Ishikawa (cell line): ENCODE data around the gene CTSZ.

Source experiments
- CEBPB ChIP-seq: IDR thresholded peaks from 2 replicates; pipeline ENCODE4 v1.6.1; 2012
- CREB1 ChIP-seq: IDR thresholded peaks from 2 replicates; pipeline ENCODE4 v1.6.1; 2012; ENCODE audit warnings: low read depth
- EGR1 ChIP-seq: IDR thresholded peaks from 2 replicates; pipeline ENCODE4 v1.6.1; 2012
- EP300 ChIP-seq: IDR thresholded peaks from 2 replicates; pipeline ENCODE4 v1.6.1; 2012; ENCODE audit warnings: borderline replicate concordance
- FOXM1 ChIP-seq: IDR thresholded peaks from 2 replicates; pipeline ENCODE4 v1.6.1; 2012; ENCODE audit warnings: low read depth, borderline replicate concordance
- NFIC ChIP-seq: IDR thresholded peaks from 2 replicates; pipeline ENCODE4 v1.6.1; 2012
- RAD21 ChIP-seq: IDR thresholded peaks from 2 replicates; pipeline ENCODE4 v1.6.1; 2012; ENCODE audit warnings: low read depth
- TAF1 ChIP-seq: IDR thresholded peaks from 2 replicates; pipeline ENCODE4 v1.6.1; 2012; ENCODE audit warnings: low read depth, mild to moderate bottlenecking
- TCF12 ChIP-seq: IDR thresholded peaks from 2 replicates; pipeline ENCODE4 v1.6.1; 2012; ENCODE audit warnings: low read depth
- TEAD4 ChIP-seq: IDR thresholded peaks from 2 replicates; pipeline ENCODE4 v1.6.1; 2012
- YY1 ChIP-seq: IDR thresholded peaks from 2 replicates; pipeline ENCODE4 v1.6.1; 2012; ENCODE audit warnings: low read depth
- ZBTB7A ChIP-seq: IDR thresholded peaks from 2 replicates; pipeline ENCODE4 v1.6.1; 2012; ENCODE audit warnings: low read depth
- TF ChIP-seq, protein P1 (sequence below): IDR thresholded peaks from 2 replicates; pipeline ENCODE4 v1.6.1; 2012
- TF ChIP-seq, protein P2 (sequence below): IDR thresholded peaks from 2 replicates; pipeline ENCODE4 v1.6.1; 2012; ENCODE audit warnings: low read depth, mild to moderate bottlenecking
- TF ChIP-seq, protein P3 (sequence below): IDR thresholded peaks from 2 replicates; pipeline ENCODE4 v1.6.1; 2012

CTSZ gene

DNA sequence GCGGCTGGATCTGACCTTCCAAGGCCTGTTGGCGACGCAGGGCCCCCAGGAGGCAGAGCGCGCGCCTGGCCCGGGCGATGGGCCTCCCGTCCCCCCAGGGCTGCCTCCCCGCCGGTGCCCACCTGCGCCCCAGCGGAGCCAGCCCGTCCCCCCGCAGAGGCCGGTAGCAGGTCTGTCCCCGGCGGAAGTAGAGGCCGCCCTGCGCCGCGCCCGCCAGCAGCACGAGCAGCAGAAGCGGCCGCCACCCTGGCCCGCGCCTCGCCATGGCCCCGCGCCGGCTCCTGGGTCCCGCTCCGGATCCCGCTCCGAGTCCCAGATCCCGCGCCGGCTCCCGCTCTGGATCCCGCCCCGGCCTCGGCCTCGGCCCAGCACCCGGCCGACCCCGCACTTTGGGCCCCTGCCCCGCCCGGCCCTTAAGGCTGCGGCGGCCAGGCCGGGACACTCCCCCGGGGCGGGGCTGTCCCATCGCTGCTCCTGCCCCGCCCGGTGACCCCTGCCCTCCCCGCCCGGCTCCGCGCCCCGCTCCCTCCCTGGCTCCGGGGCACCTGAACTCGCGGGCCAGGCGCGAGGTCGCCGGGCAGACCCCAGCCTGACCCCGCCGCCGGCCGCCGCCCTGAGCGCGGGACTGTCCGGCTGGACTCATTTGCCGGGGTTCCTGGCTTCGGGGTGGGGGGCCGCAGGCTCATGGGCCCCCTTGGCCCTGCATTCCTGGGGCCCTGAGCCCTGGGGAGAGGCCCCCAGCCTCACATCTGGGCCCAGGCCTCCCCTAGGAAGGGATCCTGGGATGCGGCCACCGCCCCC, at the start of gene CTSZ:
CTSZ (minus strand) TSS at position 391 of the 801 bp plus-strand sequence; CDS start at position 265, 126 bp downstream.
- TF ChIP-seq ZBTB7A, result peak; percentile 22; the same call in 1 of the 2 replicates
- TF ChIP-seq, protein P1, sequence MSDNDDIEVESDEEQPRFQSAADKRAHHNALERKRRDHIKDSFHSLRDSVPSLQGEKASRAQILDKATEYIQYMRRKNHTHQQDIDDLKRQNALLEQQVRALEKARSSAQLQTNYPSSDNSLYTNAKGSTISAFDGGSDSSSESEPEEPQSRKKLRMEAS, result peak; percentile 48; the same call in 1 of the 2 replicates
- TF ChIP-seq CEBPB, result no peak

DNA sequence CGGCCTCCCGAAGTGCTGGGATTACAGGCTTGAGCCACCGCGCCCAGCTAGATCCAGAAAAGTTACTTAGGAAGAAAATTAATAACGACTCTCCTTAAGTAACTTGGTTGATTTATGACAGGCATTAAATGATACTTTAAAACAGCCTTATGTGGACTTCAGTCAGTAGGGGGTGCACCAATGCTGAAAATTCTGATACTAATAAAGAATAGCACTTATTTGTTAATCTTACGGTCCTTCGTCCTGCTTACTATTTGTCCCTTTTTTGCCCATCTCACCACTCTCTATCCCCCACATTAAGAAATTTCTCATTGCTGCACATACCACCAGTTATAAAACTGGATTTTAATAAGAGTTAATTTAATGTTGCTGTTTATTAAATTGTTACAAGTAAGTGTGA, 48.2 kb upstream of the CTSZ start:
- TF ChIP-seq, protein P2, sequence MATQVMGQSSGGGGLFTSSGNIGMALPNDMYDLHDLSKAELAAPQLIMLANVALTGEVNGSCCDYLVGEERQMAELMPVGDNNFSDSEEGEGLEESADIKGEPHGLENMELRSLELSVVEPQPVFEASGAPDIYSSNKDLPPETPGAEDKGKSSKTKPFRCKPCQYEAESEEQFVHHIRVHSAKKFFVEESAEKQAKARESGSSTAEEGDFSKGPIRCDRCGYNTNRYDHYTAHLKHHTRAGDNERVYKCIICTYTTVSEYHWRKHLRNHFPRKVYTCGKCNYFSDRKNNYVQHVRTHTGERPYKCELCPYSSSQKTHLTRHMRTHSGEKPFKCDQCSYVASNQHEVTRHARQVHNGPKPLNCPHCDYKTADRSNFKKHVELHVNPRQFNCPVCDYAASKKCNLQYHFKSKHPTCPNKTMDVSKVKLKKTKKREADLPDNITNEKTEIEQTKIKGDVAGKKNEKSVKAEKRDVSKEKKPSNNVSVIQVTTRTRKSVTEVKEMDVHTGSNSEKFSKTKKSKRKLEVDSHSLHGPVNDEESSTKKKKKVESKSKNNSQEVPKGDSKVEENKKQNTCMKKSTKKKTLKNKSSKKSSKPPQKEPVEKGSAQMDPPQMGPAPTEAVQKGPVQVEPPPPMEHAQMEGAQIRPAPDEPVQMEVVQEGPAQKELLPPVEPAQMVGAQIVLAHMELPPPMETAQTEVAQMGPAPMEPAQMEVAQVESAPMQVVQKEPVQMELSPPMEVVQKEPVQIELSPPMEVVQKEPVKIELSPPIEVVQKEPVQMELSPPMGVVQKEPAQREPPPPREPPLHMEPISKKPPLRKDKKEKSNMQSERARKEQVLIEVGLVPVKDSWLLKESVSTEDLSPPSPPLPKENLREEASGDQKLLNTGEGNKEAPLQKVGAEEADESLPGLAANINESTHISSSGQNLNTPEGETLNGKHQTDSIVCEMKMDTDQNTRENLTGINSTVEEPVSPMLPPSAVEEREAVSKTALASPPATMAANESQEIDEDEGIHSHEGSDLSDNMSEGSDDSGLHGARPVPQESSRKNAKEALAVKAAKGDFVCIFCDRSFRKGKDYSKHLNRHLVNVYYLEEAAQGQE, result no peak
- TF ChIP-seq TEAD4 (no peak), FOXM1 (no peak), EGR1 (no peak), TAF1 (no peak), TCF12 (no peak), YY1 (no peak), RAD21 (no peak)
- TF ChIP-seq, protein P1, result no peak

DNA sequence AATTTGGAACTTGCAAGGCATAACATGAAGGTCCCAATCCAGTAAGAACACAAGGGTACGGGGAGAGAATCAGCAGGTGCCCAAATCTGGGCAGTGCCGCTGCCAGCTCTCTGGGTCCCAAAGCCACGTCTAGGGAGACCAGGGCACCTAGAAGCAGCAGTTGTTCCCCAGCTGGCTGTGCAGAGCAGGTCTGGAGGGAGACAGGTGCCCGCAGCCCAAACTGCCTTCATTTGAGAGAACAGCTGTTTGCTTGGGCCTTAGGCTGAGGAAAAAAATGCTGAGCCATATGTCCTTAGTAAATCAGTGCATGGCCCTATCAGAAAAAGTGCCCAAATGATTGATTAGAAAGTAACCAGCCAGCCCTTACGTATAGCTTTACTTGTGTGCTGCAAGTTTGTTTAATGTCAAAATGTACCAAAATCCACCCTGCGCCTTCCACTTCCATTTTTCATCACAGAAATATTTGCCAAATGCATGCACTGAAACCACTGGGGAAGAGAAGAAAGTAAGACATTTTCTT, 44.7 kb upstream of the CTSZ start:
- TF ChIP-seq ZBTB7A, result no peak
- TF ChIP-seq, protein P3, sequence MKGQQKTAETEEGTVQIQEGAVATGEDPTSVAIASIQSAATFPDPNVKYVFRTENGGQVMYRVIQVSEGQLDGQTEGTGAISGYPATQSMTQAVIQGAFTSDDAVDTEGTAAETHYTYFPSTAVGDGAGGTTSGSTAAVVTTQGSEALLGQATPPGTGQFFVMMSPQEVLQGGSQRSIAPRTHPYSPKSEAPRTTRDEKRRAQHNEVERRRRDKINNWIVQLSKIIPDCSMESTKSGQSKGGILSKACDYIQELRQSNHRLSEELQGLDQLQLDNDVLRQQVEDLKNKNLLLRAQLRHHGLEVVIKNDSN, result no peak
- no peak for TF ChIP-seq EGR1
- TF ChIP-seq TAF1, result no peak

DNA sequence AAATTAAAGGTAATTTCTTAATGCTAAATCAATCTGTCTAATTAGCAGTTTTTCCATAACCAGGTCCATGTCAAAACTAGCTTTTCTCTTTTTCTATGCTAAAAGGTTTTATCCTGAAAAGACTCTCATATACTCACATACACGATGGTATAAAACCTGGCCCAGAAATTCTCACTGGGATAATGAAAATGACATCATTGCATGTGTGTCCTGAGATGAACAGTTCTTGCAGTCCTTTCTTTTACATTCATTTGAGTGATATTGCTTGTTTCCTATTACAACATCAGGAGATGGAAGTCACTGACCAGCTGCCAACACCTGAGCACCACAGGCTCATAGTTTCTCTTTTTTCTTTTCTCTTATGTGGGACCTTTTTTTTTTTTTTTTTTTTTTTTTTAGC, 43.4 kb upstream of the CTSZ start:
- TF ChIP-seq CEBPB (no peak), NFIC (no peak), TEAD4 (no peak), CREB1 (no peak), EGR1 (no peak)

DNA sequence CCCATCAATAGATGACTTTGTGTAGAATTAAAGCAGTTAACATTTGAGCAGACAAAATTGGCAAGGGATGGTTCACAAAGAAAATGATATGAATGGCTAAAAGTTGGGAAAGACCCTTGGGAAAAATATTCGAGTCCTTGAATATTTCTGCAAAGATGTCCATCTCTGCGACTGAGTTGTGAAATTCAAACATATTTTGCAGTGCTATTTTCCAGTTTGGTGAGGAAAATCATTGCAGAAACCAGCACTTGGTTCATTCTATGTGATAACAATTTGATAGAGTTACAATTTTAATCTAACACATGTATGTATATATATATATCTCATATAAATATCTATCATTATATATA, 41.6 kb upstream of the CTSZ start:
- no peak for TF ChIP-seq TCF12
- no peak for TF ChIP-seq ZBTB7A
- no peak for TF ChIP-seq EGR1
- no peak for TF ChIP-seq EP300
- no peak for TF ChIP-seq NFIC
- TF ChIP-seq, protein P2, result no peak
- no peak for TF ChIP-seq YY1
- TF ChIP-seq TAF1, result no peak
- TF ChIP-seq CEBPB, result no peak
- no peak for TF ChIP-seq RAD21
- TF ChIP-seq, protein P3, result no peak
- no peak for TF ChIP-seq CREB1
- TF ChIP-seq FOXM1, result no peak
- TF ChIP-seq TEAD4, result no peak

DNA sequence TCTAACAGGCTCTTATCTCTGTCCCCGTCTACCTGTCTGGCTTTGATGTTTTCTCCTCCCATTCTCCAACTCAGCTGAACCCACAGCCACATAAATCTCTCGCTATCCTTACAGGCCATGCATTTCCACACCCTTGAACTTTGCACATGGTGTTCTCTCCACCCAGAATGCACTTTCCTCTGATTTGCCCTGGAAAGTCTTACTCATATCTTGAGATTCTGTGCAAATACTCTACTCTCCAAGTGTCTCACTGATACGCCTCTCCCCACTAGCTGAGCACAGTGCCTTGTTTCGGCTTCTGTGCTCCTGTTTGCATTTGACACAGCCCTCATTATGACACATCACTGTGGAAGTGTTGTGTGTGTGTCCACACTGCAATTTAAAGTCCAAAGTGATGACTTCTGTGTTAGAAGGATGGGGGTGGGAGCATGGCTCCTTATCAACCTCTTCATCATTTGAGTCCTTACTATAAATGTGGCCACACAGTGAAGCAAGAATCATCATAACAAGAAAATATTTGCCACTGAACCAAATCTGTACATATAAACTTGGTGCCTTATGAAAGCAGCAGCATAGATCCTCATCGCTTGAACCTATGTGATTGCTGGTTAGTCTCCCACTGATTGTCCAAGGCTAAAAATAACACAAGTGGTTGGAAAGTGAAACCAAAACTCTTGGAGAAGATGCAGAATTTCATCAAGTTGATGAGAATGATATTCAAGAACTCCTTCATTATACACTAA, 41.1 kb upstream of the CTSZ start:
- TF ChIP-seq, protein P3, result no peak
- TF ChIP-seq ZBTB7A, result no peak
- no peak for TF ChIP-seq TCF12
- no peak for TF ChIP-seq TEAD4
- TF ChIP-seq, protein P1, result no peak
- TF ChIP-seq CREB1, result no peak
- TF ChIP-seq TAF1, result no peak
- no peak for TF ChIP-seq RAD21
- no peak for TF ChIP-seq YY1
- no peak for TF ChIP-seq NFIC
- no peak for TF ChIP-seq CEBPB
